Activated CD4-positive, alpha-beta memory T cell treated with anti-CD3 and anti-CD28 coated beads for 36 hours (primary cell): ENCODE data around the gene NAV1. TPM values are rescaled to one million over a fixed set of nuclear protein-coding genes. Genes with fewer than 3 reads are reported as not detected.

ENCODE experiments used
- CTCF ChIA-PET: fragments of 350-600 bp; sonication (Branson Sonifier 250); formaldehyde crosslinking; loops from one replicate; lab custom pipeline; 2021; ENCODE audit warnings: antibody characterized with exemption, inconsistent platforms; lab: Charles Lee
- POLR2A ChIA-PET: fragments of 350-600 bp; sonication (Branson Sonifier 250); formaldehyde crosslinking; loops from one replicate; lab custom pipeline; 2021; ENCODE audit warnings: antibody characterized with exemption; lab: Charles Lee
- DNase-seq: peaks from one replicate; pipeline ENCODE4 v3.0.0-alpha.2; 2020
- H3K27ac Mint-ChIP-seq: one replicate; pipeline ENCODE4 v1.8.0; 2021; ENCODE audit warnings: mixed read lengths
- H3K27me3 Mint-ChIP-seq: one replicate; pipeline ENCODE4 v1.8.0; 2021; ENCODE audit warnings: mixed read lengths
- H3K36me3 Mint-ChIP-seq: one replicate; pipeline ENCODE4 v1.8.0; 2021; ENCODE audit warnings: mixed read lengths
- H3K4me1 Mint-ChIP-seq: one replicate; pipeline ENCODE4 v1.8.0; 2021; ENCODE audit warnings: low read depth, mixed read lengths
- H3K4me3 Mint-ChIP-seq: one replicate; pipeline ENCODE4 v1.8.0; 2021; ENCODE audit warnings: mild to moderate bottlenecking, mixed read lengths
- H3K9me3 Mint-ChIP-seq: one replicate; pipeline ENCODE4 v1.8.0; 2021; ENCODE audit warnings: mixed read lengths
- intact Hi-C: fragments of 100-400 bp; cut with micrococcal nuclease; formaldehyde crosslinking; loops from one replicate; pipeline ENCODE4 v1.15.1; 2023
- total RNA-seq, 2 experiments: library from RNA; stranded (reverse); gene quantifications; one replicate each; pipeline ENCODE4 v1.2.3, GENCODE V29; 2021

The NAV1 gene
- total RNA-seq, 2 experiments from 2014 or later: 2.2 to 2.6 TPM

DNA sequence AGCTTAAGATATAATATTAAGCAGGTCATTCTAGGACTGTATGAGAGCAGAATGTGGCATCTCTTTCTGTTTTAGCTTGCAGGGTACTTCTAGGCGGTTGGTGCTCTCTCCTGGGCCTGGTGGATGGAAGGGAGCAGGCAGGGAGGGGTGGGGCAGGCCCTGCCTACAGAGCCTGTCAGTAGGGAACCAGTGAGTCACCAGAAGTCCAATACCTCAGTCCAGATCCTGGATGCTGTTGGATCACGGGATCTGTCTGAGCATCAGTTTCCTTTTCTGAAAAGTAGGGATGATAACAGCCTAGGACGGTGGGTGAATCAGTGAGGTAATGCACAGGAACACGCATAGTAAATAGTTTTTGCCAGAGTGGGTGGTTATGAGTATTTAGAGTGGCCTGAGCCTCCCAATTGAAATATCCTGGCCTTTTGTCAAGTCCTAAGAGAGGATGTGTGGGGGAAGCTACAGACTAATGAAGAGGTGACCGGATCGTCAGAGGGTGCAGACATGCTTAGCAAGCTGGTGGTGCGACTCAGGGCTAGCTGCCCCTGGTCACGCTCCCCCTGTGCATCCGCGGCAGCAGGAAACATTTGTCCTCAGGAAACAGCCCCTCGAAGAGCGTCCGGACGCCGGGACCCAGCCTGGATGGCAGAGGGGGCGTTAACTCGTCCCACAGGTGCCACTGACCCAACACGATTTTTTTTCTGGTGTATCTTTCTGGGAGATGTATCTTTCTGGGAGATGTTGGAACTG, 23.9 kb downstream of the NAV1 start:
- Mint-ChIP-seq H3K36me3 (no peaks in the 10 kb centered on the region), H3K4me1 (peaks cover 5% of the 10 kb centered on the region), H3K9me3 (no peaks in the 10 kb centered on the region), H3K4me3 (no peak overlapping the region), H3K27me3 (no peaks in the 10 kb centered on the region), H3K27ac (no peak overlapping the region)
- ChIA-PET POLR2A (no interaction called here), CTCF (interaction anchor here (2.7 to 5.6 kb wide), 2 partner anchors 144 to 231 kb away, joined by 17 to 125 read pairs; no protein-coding TSS in a partner anchor)
- DNase-seq: no peak
- intact Hi-C loops: no loop called here

DNA sequence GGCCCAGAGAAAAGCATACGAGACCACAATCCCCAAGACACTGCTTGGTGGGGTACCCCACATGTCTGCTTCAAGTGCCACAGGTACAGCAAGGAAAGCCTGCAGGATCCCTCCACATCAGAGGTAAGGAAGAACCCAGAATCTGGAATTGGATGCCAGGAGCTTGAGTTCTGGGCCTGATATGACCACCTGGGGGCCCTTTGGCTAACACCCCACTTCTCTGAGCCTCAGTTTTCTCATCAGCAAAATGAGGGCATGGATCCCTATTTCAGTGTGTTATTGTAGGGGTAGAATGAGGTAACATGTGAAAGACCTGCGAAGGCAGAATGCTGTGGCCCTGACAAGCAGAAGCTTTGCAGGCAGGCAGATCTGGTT, 24.5 kb downstream of the NAV1 start:
- CTCF ChIA-PET: interaction anchor here (2.7 kb wide), 1 partner anchor 230 kb away, joined by 17 read pairs; no protein-coding TSS in a partner anchor
- H3K4me1 Mint-ChIP-seq: peaks cover 5% of the 10 kb centered on the region
- no peak overlapping the region for H3K4me3 Mint-ChIP-seq
- POLR2A ChIA-PET: no interaction called here
- no peaks in the 10 kb centered on the region for H3K36me3 Mint-ChIP-seq
- no peak overlapping the region for H3K27ac Mint-ChIP-seq
- intact Hi-C loops: no loop called here
- H3K27me3 Mint-ChIP-seq: no peaks in the 10 kb centered on the region
- no peak for DNase-seq
- no peaks in the 10 kb centered on the region for H3K9me3 Mint-ChIP-seq

DNA sequence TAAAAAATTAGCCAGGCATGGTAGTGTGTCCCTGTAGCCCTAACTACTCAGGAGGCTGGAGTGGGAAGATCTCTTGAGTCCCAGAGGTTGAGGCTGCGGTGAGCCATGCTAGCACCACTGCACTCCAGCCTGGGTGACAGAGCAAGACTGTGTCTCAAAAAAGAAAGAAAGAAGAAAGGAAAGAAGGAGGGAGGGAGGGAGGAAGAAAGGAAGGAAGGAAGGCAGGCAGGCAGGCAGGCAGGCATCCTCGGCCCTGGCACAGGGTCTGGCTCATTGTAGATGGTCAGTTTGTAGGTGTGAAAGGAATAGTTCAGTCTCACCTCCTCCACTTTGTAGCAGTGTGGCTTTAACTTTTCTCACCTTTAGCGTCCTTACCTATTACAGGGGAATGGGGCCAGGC, 25.0 kb downstream of the NAV1 start:
- intact Hi-C loops: no loop called here
- no peak for DNase-seq
- Mint-ChIP-seq H3K27ac (no peak overlapping the region), H3K9me3 (no peaks in the 10 kb centered on the region), H3K27me3 (no peaks in the 10 kb centered on the region), H3K36me3 (no peaks in the 10 kb centered on the region), H3K4me1 (peaks cover 5% of the 10 kb centered on the region), H3K4me3 (no peak overlapping the region)
- POLR2A ChIA-PET: no interaction called here
- CTCF ChIA-PET: interaction anchor here (1.4 kb wide), 1 partner anchor 229 kb away, joined by 6 read pairs; no protein-coding TSS in a partner anchor

DNA sequence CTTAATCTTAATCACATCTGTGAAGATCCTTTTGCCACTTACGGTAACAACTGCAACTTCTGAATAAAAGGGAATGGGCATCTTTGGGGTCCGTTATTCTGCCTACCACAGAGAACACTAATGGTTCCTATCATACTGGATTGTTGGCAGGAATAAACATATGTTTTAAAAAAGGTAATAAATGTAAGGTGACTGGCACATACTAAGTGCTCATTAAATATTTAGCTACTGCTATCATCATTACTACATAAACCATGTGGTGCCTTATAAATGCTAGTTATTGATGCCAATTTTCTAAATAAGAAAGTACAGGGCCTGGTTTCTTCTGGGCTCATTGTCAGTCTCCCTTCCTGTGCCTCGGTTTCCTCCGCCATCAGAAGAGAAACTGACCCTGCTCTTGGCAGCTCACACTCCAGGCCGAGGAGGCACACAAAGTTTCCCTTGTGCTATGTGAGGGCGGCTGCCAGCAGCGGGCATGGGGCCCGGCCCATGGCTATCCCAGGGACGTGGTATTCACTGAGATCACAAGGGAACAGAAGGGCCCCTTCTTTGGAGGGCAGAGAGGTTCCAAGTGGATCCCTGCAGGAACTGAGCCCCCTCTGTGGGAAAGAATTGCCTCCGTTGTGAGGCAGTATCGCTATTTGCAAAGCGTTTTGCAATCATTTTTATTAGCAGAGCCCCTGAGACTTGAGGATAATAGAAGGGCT, 26.2 kb downstream of the NAV1 start:
- H3K36me3 Mint-ChIP-seq: no peaks in the 10 kb centered on the region
- POLR2A ChIA-PET: no interaction called here
- DNase-seq: no peak
- intact Hi-C loops: no loop called here
- H3K27ac Mint-ChIP-seq: no peak overlapping the region
- no peaks in the 10 kb centered on the region for H3K4me1 Mint-ChIP-seq
- H3K4me3 Mint-ChIP-seq: no peak overlapping the region
- CTCF ChIA-PET: interaction anchor here (1.4 kb wide), 1 partner anchor 228 kb away, joined by 6 read pairs; no protein-coding TSS in a partner anchor
- no peaks in the 10 kb centered on the region for H3K27me3 Mint-ChIP-seq
- no peaks in the 10 kb centered on the region for H3K9me3 Mint-ChIP-seq

DNA sequence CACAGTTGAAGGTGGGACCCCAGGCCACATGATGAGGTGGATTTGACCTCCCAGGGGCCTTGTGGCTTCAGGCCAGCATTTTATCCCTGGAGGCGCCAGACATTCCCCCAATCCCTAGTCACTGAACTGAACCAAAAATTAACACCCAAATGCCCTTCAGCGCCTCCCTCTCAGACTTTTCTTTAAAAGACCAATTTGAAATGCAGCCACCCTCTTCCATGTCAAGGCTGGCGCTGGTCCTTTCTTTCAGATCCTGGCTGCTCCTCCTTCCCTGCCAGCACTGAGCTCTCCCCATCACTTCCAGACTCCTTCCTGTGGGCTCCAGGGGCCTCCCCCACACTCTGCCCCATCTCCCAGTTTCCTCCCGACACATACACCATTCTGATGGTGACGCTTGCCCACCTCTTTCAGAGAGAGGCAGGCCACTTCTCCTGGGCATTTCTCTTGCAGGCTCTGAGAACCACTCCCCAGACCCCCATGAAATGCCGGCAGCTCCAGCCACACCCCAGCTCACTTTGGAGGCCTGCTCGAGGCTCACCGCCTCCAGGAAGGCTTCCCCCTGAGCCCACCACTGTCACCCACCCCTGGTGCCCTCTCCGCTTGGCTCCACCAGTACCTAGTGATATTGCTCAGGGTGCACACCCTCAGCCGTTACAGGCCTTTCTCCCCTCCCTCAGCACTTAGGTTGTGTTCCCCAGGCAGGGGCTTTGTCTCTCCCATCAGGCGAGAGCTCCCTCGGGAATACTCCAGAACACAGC, 27.0 kb downstream of the NAV1 start:
- intact Hi-C loops: no loop called here
- Mint-ChIP-seq H3K4me1 (no peaks in the 10 kb centered on the region), H3K27me3 (no peaks in the 10 kb centered on the region), H3K9me3 (no peaks in the 10 kb centered on the region), H3K36me3 (no peaks in the 10 kb centered on the region), H3K4me3 (no peak overlapping the region), H3K27ac (no peak overlapping the region)
- DNase-seq: no peak
- CTCF ChIA-PET: interaction anchor here (0.7 kb wide), 1 partner anchor 330 kb away, joined by 3 read pairs; no protein-coding TSS in a partner anchor
- POLR2A ChIA-PET: no interaction called here

DNA sequence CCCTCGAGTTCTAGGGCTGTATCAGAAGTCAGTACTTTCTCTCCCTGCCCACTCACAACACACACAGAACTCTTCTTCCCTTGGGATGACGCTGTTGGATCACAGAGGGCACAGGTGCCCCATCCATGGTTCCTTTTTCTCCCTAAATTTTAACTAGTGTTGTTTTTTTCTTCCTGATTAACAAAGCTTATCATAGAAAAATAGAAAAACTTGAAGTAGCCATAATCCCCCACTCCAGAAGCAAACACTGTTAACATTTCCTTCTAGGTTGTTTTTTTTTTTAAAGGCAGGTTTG, 27.5 kb downstream of the NAV1 start:
- Mint-ChIP-seq H3K4me3 (no peak overlapping the region), H3K4me1 (no peaks in the 10 kb centered on the region)
- CTCF ChIA-PET: no interaction called here

DNA sequence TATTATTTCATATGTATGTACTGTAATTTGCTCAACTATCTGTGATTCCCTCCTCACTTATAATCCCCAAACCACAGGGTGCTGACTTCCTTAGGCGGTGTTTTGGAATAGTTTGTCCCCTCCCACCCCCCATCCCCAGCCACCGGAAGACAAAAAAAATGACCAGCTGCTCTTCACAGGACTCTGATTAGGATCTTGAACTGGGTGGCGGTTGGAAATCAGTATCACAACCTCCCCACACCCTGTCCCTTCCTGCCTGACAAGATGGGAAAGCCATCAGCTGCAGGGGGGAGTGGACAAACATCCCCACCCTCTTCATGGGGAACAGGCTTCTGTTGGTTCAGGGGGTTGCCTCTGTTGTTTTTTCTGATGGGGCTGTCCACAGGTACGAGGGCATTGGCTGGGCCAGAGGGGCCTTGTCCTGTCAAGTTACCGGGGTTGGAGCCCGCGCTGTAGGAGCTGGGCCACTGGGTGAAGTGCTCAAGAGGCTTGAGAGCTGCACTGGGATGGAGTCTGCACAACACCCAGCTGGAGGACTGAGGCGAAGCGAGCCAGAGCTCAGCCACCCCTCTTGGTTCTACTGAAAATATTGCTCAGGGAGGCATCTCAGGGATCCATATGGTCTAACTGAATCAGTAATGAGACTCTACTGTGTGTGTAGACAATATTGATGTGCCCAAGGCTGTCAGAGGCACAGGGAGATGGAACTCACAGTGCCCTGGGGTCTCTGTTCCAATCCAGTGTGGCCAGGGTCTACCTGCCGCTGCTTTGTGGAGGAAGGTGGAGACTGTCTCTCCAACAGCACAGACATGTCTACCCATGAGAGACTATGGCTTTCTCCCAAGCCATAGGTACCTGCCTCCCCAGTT, 28.2 kb downstream of the NAV1 start:
- ChIA-PET POLR2A (no interaction called here), CTCF (no interaction called here)
- intact Hi-C loops: no loop called here
- H3K27ac Mint-ChIP-seq: no peak overlapping the region
- H3K4me3 Mint-ChIP-seq: no peak overlapping the region
- no peaks in the 10 kb centered on the region for H3K4me1 Mint-ChIP-seq
- H3K36me3 Mint-ChIP-seq: no peaks in the 10 kb centered on the region
- no peaks in the 10 kb centered on the region for H3K9me3 Mint-ChIP-seq
- no peaks in the 10 kb centered on the region for H3K27me3 Mint-ChIP-seq
- no peak for DNase-seq

More for the DNA sequence above, 27.5 kb downstream of the NAV1 start:
- Mint-ChIP-seq H3K27me3 (no peaks in the 10 kb centered on the region), H3K36me3 (no peaks in the 10 kb centered on the region), H3K9me3 (no peaks in the 10 kb centered on the region), H3K27ac (no peak overlapping the region)
- DNase-seq: no peak
- intact Hi-C loops: no loop called here
- POLR2A ChIA-PET: no interaction called here

DNA sequence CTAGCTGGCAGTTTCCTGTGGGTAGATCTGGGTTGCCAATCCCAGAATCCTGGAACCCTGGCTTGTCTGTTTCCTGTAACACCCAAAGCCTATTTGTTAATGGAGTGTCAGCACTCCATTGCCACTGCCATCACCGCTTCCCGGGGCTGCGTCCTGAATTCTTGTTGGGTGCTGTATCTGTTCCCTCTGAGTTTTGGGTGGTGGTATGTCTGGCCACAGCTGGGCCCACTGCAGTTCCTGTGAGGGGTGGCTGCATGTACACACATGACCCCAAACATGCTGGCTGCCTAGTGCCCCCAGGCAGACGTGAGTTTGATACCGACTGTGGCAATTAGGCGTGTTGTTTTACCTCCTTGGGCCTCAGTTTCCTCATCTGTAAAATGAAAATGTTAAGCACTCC, 29.3 kb downstream of the NAV1 start:
- no peaks in the 10 kb centered on the region for H3K9me3 Mint-ChIP-seq
- H3K4me1 Mint-ChIP-seq: peaks cover 5% of the 10 kb centered on the region
- ChIA-PET CTCF (no interaction called here), POLR2A (no interaction called here)
- no peaks in the 10 kb centered on the region for H3K27me3 Mint-ChIP-seq
- H3K36me3 Mint-ChIP-seq: no peaks in the 10 kb centered on the region
- intact Hi-C loops: no loop called here
- no peak for DNase-seq
- H3K4me3 Mint-ChIP-seq: no peak overlapping the region
- H3K27ac Mint-ChIP-seq: no peak overlapping the region

DNA sequence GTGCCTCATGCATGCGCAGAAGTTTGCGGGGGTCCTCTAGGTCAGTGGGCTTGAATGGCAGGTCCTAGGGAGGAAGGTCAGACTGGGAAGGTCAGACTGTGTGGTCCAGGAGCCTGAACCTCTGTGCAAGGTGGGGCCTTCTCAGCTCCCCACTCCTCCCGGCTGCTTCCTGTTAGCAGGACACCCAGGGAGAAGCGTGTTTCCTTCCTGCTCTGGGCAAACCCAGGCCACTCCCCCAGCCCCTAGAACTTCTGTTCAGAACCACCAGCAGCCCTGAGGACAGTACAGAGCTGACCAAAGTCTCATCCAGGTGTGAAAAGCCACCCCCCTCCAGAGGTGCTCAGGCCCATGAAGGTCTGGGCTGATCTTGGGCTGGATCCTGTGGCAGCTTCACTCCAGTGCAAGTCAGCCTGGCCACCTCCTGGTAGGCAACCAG, 29.9 kb downstream of the NAV1 start:
- intact Hi-C loops: no loop called here
- no peaks in the 10 kb centered on the region for H3K9me3 Mint-ChIP-seq
- POLR2A ChIA-PET: no interaction called here
- no peak overlapping the region for H3K27ac Mint-ChIP-seq
- H3K4me1 Mint-ChIP-seq: peaks cover 8% of the 10 kb centered on the region
- CTCF ChIA-PET: interaction anchor here (0.8 to 1.3 kb wide), 2 partner anchors 10 to 141 kb away, joined by 3 to 5 read pairs; no protein-coding TSS in a partner anchor
- H3K27me3 Mint-ChIP-seq: no peaks in the 10 kb centered on the region
- DNase-seq: no peak
- no peaks in the 10 kb centered on the region for H3K36me3 Mint-ChIP-seq
- no peak overlapping the region for H3K4me3 Mint-ChIP-seq

DNA sequence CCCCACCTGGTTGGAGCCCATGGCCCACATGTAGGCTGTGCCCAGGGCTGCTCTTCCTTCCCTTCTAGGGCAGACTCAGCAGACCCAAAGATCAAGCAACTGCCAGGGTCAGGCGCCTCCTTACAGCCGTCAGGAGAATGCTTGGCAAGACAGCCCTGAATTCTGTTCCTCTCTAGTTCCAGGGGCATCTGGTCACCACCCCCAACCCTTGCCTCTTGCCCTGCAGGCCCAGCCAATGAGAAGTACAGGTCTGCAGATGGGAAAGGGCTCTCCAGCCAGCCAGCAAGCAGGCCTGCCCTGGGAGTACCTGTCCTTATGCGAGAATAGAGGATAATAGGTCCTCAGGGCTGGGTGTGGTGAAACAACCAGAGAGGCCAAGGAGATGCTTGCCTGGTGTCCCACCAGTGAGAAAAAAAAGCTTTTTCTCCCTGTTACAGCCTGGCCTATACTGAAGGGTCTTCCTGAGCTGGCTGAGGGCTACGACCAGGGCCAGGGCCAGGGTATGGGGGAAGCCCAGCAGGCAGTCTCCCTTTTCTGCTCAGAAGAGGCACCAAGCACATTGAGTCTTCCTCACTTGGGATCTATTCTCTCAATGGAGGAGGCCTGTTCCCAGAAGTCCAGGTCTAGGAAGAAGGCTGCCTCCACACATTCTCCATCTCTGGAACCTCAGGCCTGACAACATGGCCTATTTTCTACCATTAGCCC, 31.4 kb downstream of the NAV1 start:
- ChIA-PET POLR2A (no interaction called here), CTCF (interaction anchor here (0.7 to 1.8 kb wide), 2 partner anchors 9 to 11 kb away, joined by 3 to 8 read pairs; no protein-coding TSS in a partner anchor)
- no peak for DNase-seq
- no peak overlapping the region for H3K27ac Mint-ChIP-seq
- intact Hi-C loops: no loop called here
- H3K9me3 Mint-ChIP-seq: no peaks in the 10 kb centered on the region
- H3K4me1 Mint-ChIP-seq: peaks cover 8% of the 10 kb centered on the region
- no peaks in the 10 kb centered on the region for H3K36me3 Mint-ChIP-seq
- no peaks in the 10 kb centered on the region for H3K27me3 Mint-ChIP-seq
- no peak overlapping the region for H3K4me3 Mint-ChIP-seq
